ENCODE measurements around the gene THRB.
"Not testable (repeated sequence)": the region's sequence is repeated elsewhere in the genome, so short reads cannot be mapped to it uniquely, and the experiment has no call there.

Gene THRB

DNA sequence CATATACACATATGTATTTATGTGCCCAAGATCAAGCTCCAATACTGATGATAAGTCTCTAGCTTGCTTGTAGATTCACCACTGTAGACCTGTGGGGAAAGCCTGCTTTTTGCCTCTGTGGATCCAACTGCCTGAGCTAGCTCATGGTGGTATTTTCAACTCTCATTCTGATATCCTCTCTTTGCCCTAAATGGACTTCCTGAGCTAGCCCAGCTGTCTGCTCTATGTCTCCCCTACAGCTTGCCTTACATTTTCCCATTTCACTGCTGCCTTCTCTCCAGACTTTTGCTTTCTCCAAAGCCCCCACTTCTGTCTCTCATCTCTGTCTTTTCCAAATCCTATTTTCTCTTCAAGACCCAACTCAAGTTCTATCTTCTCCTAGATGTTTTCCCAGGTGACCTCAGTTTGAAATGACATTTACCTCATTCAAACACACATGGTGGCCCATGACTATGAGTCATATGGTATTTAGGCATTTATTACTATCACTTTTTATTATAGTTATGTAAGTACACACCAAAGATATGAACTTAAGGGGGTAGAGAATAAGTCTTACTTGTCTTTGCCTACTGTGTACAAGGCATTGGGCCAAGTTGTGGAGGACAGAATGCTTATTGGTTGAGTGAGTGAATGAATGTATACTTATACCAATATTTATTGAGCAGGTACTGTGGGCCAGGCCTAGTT, 357.9 kb downstream of the THRB start:
- no peak for DNase-seq

DNA sequence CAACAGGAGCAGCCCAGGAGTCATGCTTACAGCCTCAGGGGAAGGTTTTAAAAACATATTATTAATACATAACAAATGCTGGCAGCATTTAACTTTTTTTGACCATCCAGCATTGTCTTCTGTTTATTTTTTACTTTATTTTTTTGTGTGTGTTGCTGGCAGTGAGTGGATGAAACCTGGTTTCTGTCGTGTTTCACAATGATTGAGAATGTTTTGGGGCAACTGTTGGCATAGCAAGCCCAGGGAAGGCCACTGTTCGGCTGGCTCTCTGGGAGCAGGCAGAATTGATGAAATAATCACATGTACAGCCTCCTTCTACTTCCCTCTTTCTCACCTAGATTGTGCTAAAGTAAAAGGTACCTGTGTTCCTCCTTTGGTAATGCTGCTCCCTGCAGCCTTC, 359.4 kb downstream of the THRB start:
- no peak for DNase-seq

DNA sequence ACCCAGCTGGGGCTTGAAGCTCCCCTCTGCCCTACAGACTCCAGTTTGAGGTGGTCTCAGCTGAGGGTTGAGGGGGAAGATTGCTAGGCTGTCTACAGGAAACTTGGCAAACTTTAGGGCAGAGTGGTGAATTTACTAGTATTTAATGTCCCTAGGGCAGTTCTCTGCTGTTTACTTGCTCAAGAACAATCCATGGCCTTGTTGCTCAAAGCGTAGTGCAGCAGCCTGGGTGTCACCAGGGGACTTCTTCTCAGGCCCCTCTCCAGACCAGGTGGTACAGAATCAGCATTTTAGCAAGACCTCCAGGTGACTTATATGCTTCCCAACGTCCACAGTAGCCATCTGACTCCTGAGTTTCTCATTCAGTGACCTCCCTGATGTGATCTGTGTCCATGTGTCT, 360.7 kb downstream of the THRB start:
- no peak for DNase-seq

DNA sequence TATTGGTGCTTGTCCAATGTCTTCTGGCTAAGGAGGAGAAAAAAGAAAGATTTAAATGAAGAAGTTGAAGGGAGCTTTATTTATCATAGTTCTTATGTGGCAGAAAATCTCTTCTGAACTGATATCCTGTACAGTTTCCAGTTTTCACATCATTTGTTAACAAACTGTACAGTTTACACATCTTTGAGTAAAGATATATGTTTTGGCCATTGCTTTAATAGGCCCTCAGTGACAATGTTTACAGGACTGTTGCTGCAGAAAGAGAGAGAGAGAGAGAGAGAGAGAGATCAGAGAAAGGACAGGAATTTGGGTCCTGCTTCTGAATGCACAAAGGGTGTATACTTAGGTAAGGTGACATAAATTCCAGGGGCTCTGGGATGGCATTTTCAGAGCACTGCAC, 361.2 kb downstream of the THRB start:
- no peak for DNase-seq

DNA sequence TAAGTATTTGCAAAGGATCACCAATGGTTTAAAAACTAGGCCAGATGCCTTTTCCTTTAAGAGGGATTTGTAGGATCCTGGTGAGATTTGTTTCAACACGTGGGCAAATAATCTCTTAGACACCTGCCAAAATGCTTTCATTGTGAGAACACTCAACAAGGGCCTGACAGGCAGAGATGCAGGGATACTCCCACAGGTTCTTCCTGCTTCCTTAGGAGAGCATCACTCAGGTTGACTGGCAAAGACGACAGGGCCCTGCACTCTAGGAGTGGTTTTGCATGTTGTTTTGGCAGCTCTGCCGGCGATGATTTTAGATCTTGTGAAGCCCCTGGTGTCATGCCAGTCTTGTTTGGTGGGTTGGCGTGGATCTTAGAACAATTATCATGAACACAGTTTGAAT, 365.1 kb downstream of the THRB start:
- no peak for DNase-seq

DNA sequence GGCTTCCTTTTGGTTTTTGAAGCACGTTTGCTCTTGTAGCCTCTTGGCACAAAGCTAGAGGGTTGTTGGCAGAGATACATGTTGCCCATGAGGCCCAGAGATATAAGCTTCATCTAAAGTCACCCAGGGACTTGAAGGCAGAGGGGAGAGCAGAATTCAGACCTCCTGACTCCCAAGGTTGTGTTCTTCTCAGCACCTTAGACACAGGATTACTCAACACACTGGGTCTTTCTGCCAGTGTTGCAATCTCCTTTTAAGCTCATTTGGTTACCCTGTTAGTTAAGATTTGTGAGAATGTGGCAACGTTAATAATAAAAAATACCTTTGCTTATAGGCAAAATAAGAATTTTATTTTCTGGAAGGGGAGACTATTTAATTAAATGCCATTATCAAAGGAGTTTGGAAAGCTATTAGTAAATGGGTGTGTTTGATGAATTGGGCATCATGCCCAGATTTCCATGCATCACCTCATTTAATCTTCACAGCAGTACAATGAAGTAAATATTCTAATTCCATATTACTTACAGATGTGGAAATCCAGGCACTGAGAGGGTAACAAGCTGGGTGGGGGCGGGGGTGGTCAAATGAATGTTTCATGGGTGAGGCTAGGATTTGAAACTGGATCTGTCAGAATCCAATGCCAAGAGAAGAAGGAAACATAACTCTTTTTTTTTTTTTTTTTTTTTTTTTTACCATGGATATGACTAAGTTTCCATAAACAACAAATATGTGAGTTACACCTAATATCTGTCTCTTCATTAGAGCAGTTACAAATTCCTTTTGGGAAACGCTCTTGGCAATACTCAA, 366.2 kb downstream of the THRB start:
- DNase-seq: no peak

DNA sequence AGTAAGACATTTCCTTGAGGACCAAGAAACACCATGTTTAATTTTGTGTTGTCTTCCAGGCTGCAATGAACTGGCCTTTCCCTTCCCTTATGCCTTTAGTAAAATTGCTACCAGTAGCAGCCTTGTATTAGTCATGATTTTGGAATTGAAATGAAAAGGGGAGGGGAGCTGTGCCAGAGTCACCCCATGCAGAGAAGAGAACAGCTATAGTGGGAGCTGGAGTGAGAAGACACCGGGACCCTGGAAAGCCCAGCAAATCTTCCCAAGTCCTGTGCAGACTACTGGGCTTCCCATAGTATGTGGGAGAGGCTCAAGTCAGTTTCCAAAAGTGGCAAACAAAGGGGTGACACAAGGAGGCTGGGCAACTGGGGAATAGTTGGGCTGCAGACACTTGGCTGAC, 371.1 kb downstream of the THRB start:
- no peak for DNase-seq

DNA sequence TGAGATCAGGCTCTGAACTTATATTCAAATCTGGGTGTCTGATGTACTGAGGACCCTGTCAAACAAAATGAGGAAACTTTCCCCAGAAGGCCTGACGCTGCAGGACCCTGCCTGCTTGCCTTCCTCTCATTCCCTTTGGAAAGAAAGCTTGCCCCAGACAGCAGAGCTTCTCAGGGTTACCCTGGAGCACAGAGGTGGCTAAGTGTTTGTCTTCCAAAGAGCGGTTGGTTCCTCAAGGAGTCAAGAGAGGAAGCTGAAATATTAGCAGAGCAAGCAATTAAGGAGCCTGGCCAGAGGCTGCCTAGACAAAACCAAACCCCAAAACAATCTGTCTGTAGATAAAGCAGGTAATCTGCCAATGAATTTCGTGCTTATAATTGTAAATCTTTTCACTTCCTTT, 374.2 kb downstream of the THRB start:
- no peak for DNase-seq

DNA sequence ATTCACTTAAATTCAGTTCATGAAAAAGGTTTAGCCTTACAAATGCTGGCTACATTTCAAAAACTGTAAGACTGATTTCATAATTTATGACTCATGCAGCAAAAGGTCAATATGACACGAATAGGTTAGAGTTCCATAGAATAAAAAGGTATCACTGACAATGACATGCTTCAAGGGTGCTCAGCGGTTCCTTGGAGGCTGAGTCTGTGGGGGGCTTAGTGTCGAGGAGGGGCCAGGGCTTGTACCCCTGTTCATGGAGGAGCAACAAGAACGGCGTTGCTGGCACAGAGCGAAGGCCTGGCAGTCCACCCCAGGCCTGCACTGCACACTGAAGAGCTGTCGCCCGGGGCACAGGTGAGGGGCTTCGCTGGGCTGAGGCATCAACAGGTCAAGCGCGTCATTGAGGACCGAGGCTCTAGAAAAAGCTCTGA, 375.3 kb downstream of the THRB start:
- DNase-seq: no peak

DNA sequence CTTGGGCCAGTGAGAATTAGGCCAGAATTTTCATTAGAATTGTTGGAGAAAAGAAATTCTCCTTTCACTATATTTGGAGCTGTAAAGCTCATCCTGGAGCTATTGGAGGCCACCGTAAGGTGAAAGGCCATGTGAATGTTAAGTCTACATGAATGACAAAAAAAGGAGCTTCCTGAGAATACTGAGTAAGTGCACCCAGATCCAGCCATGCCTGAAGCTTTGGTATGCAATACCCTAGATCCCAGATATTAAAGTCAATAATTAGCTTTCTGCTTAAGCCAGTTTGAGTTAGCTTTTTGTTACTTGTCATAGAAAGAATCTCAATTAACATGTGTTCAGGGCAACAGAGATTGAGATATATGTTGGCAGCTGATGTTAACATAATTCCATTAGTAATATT, 377.1 kb downstream of the THRB start:
- no peak for DNase-seq

DNA sequence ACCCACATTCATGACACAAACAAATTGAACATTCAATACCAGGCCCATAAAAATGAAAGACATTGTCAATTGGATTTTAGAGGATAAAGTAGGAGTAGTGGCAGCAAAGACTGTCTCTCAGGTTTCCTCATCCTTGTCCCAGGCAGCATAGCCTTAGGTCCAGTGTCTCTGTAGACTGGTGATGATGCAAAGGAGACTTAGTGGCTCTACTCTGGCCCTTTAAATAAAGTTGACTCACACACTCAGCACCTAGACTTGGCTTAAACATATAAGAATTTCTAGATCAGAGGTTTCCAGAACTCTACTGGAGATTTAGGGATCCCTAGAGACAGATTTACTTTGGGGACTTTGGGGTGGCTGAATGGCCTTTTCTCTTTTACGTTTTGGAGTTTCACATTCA, 382.9 kb downstream of the THRB start:
- DNase-seq: no peak

DNA sequence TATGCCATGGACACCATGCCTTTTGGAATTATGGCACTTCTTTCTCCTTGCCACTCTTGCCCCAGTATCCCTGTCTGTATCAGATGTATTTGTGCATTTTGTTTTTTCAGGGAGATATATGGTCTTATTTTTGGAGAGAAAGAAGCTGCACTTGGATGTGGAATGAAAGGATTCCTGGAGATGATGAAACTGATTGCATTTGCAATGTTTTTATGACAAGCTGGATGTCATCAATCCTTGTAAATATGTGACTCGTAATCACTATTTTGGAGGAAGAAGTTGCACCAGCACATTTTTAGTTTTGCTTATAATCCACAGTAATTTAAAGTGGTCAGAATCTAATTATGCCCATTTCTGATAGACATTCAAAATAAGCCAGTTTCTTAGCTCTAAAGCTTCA, 384.6 kb downstream of the THRB start:
- DNase-seq: no peak

DNA sequence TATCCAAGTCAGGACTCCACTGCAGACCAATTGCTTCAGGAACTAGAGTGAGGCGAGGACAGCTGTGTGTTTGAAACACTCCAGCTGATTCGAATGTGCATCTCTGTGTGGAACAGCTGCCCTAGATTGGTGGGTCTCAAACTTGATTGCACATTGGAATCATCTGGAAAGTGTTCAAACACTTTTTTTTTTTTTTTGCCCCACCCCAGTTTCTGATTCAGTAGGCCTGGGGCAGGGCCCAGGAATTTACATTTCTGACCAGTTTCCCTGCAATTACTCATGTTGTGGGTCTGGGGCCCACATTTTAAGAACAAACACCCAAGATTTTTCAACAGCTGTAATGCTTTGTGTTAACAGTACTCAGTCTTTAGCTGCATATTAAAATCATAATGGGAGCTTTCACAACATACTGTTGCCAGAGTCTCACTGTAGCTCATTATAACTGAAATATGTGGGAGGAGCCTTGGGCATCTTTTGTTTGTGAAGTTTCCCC, 392.9 kb downstream of the THRB start:
- DNase-seq: no peak

DNA sequence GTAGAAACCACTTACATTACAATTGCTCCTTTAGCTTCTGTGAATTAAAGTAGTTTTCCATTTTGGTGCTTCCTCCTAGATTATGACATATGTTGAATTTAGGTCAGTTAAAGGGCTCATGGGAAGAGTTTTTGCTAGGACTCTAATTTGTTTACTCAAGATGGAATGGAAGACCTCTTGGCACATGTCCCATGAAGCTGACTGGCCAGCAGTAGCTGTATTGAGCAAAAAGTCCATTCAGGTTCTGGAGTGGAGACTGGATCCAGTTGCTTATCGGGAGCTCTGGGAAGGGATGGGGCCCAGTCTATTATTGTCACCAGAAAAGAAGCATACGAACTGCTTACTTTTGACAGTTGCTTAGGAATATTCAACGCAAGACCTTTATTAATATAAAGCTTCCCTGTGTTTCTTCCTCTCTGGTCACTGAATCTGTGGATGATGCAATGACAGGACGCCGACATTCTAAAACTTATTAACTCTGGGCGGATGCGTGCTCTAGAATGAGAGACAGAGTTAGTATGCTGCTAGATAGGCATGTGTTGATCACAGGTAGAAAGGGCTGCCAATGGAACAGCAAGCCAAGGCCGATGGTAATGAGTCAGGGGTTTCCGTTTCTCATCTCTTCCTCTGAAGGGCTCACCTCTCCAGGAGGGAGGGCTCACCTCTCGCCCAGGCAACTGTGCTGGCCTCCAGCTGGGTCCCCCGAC, 393.8 kb downstream of the THRB start:
- DNase-seq: no peak

DNA sequence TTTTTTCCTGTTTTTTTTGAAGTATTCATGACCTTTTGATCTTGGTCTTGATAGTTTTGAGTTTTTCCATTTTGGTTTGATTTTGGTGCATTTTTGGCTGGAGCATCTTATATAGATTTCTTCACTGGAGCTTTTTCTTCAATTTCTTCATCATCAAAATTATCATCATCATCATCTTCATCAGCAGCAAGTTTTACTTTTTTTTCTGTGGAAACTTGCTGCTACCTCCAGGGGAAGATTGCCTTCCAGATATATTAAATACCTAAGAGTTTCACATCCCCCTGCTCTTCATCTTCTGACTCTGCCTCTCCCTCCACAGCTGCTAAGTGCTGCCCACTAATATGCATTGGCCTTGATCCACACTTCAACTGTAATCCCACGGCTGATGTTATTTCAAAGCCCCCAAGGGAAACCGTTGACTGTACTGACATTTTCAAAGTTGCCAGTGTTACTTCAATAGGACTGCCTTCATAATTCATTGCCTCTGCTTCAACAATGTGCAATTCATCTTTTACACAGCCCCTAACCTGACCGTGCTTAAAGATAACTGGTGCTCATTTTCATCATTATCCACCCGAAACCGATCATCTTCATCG, 397.9 kb downstream of the THRB start:
- no peak for DNase-seq

DNA sequence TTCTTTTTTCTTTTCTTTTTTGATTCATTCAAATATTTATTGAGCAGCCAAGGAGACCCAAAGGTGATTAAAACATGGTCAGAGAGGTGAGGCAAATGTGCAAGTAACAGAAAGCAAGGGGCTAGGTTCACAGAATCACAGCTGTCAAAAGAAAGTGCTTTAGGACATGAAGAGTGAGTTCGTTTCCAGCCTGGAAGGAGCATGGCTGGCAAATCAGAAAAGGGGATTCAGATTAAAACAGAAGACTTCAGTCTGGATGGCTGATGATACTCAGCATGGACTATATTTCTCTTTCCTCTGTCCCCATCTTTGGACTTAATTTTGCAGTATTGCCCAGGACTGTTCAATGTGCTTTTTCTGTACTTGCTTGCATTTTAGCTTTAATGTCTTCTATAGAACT, 398.4 kb downstream of the THRB start:
- DNase-seq: no peak

DNA sequence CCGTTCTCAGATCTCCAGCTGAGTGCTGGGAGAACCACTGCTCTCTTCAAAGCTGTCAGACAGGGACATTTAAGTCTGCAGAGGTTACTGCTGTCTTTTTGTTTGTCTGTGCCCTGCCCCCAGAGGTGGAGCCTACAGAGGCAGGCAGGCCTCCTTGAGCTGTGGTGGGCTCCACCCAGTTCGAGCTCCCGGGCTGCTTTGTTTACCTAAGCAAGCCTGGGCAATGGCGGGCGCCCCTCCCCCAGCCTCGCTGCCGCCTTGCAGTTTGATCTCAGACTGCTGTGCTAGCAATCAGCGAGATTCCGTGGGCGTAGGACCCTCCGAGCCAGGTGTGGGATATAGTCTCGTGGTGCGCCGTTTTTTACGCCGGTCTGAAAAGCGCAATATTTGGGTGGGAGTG, 399.8 kb downstream of the THRB start:
- not testable (repeated sequence) for DNase-seq

DNA sequence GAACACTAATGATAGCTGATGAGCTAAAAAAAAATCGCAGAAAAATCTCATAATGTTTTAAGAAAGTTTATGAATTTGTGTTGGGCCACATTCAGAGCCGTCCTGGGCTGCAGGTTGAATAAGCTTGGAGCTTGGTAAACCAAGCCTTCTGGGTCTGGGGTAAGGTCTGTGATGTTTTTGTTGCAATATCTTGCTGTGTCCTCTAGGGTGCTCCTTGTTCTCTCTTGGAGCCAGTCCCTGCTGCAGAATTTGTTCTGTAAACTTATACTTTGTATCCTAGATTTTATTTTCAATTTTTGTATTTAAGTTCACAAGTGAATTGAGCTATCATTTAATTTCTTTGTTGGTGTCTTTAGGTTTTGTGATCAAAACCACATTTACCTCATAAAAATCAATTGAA, 405.9 kb downstream of the THRB start:
- no peak for DNase-seq

DNA sequence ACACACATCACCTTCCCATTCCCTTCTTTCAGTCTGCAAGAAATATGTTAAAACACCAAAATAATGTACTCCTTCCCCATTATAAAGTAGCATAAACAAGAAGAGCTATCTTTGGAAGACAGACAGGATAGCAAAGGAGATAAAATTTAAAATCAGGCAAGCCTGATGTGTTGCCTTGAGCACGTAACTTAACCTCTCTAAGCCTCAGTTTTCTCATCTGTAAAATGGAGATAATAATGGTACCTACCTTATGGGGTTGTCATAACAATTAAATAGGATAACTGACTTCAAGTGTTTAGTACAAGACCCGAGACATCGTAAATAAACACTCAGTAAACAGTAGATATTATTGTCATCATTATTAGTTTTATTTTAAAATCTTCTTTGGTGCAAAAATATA, 407.2 kb downstream of the THRB start:
- DNase-seq: no peak

DNA sequence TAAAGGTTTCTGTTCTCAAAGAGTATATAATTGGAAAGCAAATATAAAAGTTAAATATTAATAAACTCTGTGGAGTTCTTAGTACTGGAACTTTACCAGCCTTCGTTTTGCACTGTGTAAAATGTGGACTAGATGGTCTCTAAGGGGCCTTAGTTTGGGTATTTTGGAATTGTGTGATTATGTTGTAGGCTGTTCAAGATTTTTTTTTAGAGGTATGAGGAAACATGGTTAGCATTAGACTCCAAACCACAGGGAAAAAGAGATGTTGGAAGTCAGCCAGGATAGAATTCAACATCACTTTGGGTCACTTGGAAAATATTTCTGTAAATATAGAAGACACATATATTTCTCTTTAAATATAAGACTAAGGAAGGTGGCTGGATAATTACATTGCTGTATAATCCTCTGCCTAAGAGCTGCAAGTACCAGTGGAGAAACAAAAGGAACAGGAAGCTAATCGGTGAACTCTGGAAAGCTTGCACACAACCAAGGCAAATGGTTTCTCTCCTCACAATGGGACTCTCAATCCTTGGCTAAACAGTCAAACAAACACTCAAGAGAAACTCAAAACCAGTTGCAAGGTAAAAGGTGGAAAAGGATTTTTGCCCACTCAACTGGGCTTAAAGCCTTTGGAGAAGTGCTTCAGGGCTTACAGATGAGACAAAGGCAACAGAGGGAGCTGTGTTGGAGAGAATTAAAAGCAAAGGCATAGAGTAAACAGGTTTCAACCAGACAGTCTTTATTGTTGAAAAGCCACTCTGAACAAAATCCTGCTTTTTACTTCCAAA, 407.8 kb downstream of the THRB start:
- DNase-seq: no peak

DNA sequence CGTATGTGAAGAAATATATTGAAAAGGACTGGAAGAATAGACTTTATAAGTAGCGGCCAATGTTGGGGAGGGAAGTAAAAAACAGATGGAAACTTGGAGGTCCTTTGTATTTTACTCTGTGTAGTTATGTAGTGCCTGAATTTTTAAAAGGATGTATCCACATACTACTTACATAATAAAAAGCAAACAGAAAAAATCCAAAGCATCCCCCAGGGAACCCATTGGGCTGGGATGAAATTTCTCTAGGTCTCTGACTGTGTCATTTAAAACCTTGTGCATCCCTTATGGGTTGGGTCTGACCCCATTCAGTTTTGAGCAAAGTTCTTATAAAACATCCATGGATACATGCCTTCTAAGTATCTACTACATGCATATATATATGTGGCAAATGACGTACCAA, 408.4 kb downstream of the THRB start:
- no peak for DNase-seq

DNA sequence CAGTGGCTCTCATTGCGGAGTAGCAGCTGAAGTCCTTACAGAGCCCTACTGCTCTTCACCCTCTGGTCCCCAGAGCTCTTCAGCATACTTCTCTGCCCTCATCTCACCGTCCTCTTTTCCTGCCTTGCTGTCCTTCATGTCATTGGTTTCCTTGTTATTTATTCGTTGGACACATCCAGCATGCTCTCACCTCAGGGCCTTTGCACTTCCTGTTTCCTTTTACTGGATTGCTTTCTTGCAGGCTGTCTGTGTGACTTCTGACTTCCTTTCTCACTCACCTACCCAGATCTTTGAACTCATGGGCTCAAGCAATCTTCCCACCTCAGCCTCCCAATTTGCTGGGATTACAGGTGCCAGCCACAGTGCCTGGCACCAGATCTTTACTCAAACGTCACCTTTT, 422.5 kb downstream of the THRB start:
- DNase-seq: no peak

DNA sequence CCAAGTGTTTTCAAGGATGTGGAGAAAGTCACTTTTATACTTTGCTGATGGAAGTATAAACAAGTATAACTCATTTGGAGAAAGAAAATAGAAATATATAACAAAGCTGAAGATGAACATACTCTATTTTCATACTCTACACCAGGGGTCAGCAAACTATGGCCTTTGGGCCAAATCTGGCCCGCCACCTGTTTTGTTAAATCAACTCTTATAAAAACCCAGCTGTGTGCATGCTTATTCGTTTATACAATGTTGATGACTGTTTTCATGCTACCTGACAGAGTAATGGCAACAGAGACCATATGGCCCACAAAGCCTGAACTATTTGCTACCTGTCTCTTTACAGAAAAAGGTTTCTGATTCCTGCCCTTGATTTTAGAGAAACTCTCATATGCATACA, 425.6 kb downstream of the THRB start:
- no peak for DNase-seq

All from activated CD8-positive, alpha-beta memory T cell treated with anti-CD3 and anti-CD28 coated beads for 24 hours (primary cell).